ENCODE results near the gene LYPD5.

The LYPD5 gene

GRCh38 chr19:43749898-43750297, 52.3 kb downstream of the LYPD5 start:
- no peak for DNase-seq (ENCODE audit: low spot score)
- in situ Hi-C loops (cut with MboI; ENCODE audit: low pct_unique_long_range_greater_than_20kb, low sequenced_read_pairs, unreplicated experiment), result loop anchor here (5.0 to 10.0 kb wide), 2 partner anchors 32 to 55 kb away; partner anchors contain the start of genes KCNN4 and LYPD5
- TF ChIP-seq CTCF (IDR thresholded peaks at IDR 0.05; ENCODE audit: extremely low read depth, insufficient read depth, missing control alignments), result no peak

GRCh38 chr19:43749152-43749551, 53.1 kb downstream of the LYPD5 start:
- TF ChIP-seq CTCF (IDR thresholded peaks at IDR 0.05; ENCODE audit: extremely low read depth, insufficient read depth, missing control alignments), result no peak
- in situ Hi-C loops (cut with MboI; ENCODE audit: low pct_unique_long_range_greater_than_20kb, low sequenced_read_pairs, unreplicated experiment), result loop anchor here (5.0 to 10.0 kb wide), 2 partner anchors 33 to 56 kb away; partner anchors contain the start of genes KCNN4 and LYPD5
- no peak for DNase-seq (ENCODE audit: low spot score)

- no peak for DNase-seq (ENCODE audit: low spot score)
- no peak for TF ChIP-seq CTCF (IDR thresholded peaks at IDR 0.05; ENCODE audit: extremely low read depth, insufficient read depth, missing control alignments)
- in situ Hi-C loops (cut with MboI; ENCODE audit: low pct_unique_long_range_greater_than_20kb, low sequenced_read_pairs, unreplicated experiment), result loop anchor here (5.0 to 10.0 kb wide), 2 partner anchors 34 to 56 kb away; partner anchors contain the start of genes KCNN4 and LYPD5
Observed at GRCh38 chr19:43748685-43749084, 53.6 kb downstream of the LYPD5 start.

GRCh38 chr19:43748205-43748594, 54.0 kb downstream of the LYPD5 start:
- in situ Hi-C loops (cut with MboI; ENCODE audit: low pct_unique_long_range_greater_than_20kb, low sequenced_read_pairs, unreplicated experiment), result loop anchor here (5.0 to 10.0 kb wide), 2 partner anchors 34 to 57 kb away; partner anchors contain the start of genes KCNN4 and LYPD5
- TF ChIP-seq CTCF (IDR thresholded peaks at IDR 0.05; ENCODE audit: extremely low read depth, insufficient read depth, missing control alignments), result no peak
- no peak for DNase-seq (ENCODE audit: low spot score)

- no peak for TF ChIP-seq CTCF (IDR thresholded peaks at IDR 0.05; ENCODE audit: extremely low read depth, insufficient read depth, missing control alignments)
- no peak for DNase-seq (ENCODE audit: low spot score)
- in situ Hi-C loops (cut with MboI; ENCODE audit: low pct_unique_long_range_greater_than_20kb, low sequenced_read_pairs, unreplicated experiment), result loop anchor here (5.0 to 10.0 kb wide), 2 partner anchors 35 to 57 kb away; partner anchors contain the start of genes KCNN4 and LYPD5
Observed at GRCh38 chr19:43747557-43748204, 54.6 kb downstream of the LYPD5 start.

Measured in GM13977 (cell line).